ENCODE results near the gene LACC1.

GRCh38 chr13:43850873-43851272, 28.8 kb upstream of the LACC1 start:
- TF ChIP-seq, protein P1, sequence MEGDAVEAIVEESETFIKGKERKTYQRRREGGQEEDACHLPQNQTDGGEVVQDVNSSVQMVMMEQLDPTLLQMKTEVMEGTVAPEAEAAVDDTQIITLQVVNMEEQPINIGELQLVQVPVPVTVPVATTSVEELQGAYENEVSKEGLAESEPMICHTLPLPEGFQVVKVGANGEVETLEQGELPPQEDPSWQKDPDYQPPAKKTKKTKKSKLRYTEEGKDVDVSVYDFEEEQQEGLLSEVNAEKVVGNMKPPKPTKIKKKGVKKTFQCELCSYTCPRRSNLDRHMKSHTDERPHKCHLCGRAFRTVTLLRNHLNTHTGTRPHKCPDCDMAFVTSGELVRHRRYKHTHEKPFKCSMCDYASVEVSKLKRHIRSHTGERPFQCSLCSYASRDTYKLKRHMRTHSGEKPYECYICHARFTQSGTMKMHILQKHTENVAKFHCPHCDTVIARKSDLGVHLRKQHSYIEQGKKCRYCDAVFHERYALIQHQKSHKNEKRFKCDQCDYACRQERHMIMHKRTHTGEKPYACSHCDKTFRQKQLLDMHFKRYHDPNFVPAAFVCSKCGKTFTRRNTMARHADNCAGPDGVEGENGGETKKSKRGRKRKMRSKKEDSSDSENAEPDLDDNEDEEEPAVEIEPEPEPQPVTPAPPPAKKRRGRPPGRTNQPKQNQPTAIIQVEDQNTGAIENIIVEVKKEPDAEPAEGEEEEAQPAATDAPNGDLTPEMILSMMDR (IDR thresholded peaks at IDR 0.05): no peak
- no peak for TF ChIP-seq EZH2 (IDR thresholded peaks at IDR 0.05; ENCODE audit: borderline replicate concordance, insufficient read depth, low read depth, low read length, poor library complexity, severe bottlenecking)

Data from B cell (primary cell).